ENCODE results near the gene CD200R1.
A peak's percentile ranks its signal among the peaks of the same experiment; 100 is the strongest.

The CD200R1 gene

GRCh38 chr3:112974894-112975293 lies at the start of gene CD200R1:
TSS of gene CD200R1 (minus strand) at chr3:112975103. CDS start at chr3:112974857, 246 bp downstream.
- DNase-seq (ENCODE audit: low spot score) = no peak

- no peak for DNase-seq (ENCODE audit: low spot score)
Observed at GRCh38 chr3:113021471-113021870, 46.6 kb upstream of the CD200R1 start.

- peak; percentile 94 for DNase-seq (ENCODE audit: low spot score)
Observed at GRCh38 chr3:113019182-113020137, 44.6 kb upstream of the CD200R1 start.

- DNase-seq (ENCODE audit: low spot score) = no peak
Observed at GRCh38 chr3:113018536-113019181, 43.8 kb upstream of the CD200R1 start.

- no peak for DNase-seq (ENCODE audit: low spot score)
Observed at GRCh38 chr3:113013593-113013992, 38.7 kb upstream of the CD200R1 start.

- no peak for DNase-seq (ENCODE audit: low spot score)
Observed at GRCh38 chr3:113008117-113008516, 33.2 kb upstream of the CD200R1 start.

- no peak for DNase-seq (ENCODE audit: low spot score)
Observed at GRCh38 chr3:113006359-113007056, 31.6 kb upstream of the CD200R1 start.

GRCh38 chr3:113005611-113006010 lies 30.7 kb upstream of the CD200R1 start:
- DNase-seq (ENCODE audit: low spot score) = no peak

- no peak for DNase-seq (ENCODE audit: low spot score)
Observed at GRCh38 chr3:113002679-113003078, 27.8 kb upstream of the CD200R1 start.

- DNase-seq (ENCODE audit: low spot score) = no peak
Observed at GRCh38 chr3:113002037-113002436, 27.1 kb upstream of the CD200R1 start.

GRCh38 chr3:113000691-113001090 lies 25.8 kb upstream of the CD200R1 start:
- no peak for DNase-seq (ENCODE audit: low spot score)

- no peak for DNase-seq (ENCODE audit: low spot score)
Observed at GRCh38 chr3:112995800-112996199, 20.9 kb upstream of the CD200R1 start.

- peak; percentile 92 for DNase-seq (ENCODE audit: low spot score)
Observed at GRCh38 chr3:112990672-112991602, 16.0 kb upstream of the CD200R1 start, which contains the start of gene GTPBP8. TSS of gene GTPBP8 (plus strand) at chr3:112990984. CDS start at chr3:112991000, 16 bp downstream.

- no peak for DNase-seq (ENCODE audit: low spot score)
Observed at GRCh38 chr3:112987710-112988334, 12.9 kb upstream of the CD200R1 start.

- no peak for DNase-seq (ENCODE audit: low spot score)
Observed at GRCh38 chr3:112984485-112984884, 9.6 kb upstream of the CD200R1 start.

GRCh38 chr3:112982710-112983109 lies 7.8 kb upstream of the CD200R1 start:
- no peak for DNase-seq (ENCODE audit: low spot score)

- no peak for DNase-seq (ENCODE audit: low spot score)
Observed at GRCh38 chr3:112980080-112980479, 5.2 kb upstream of the CD200R1 start.

GRCh38 chr3:112979244-112979832 lies 4.4 kb upstream of the CD200R1 start:
- DNase-seq (ENCODE audit: low spot score) = no peak

GRCh38 chr3:112976953-112977352 lies 2.0 kb upstream of the CD200R1 start:
- DNase-seq (ENCODE audit: low spot score) = no peak

- DNase-seq (ENCODE audit: low spot score) = no peak
Observed at GRCh38 chr3:112976001-112976400, 1.1 kb upstream of the CD200R1 start.

GRCh38 chr3:112974178-112974517 lies 755 bp downstream of the CD200R1 start:
- DNase-seq (ENCODE audit: low spot score) = no peak

All from left forelimb (tissue), 1 donor.